PC-9 (cell line): ENCODE measurements around the gene BRF1. TPM values are rescaled to one million over a fixed set of nuclear protein-coding genes. Genes with fewer than 3 reads are reported as not detected.

Source experiments
- BruUV-seq: library from RNA; stranded (reverse); fragments of 400-500 nt; replicated peaks from 2 replicates; lab custom pipeline; 2021; lab: Mats Ljungman, UMichigan
- CTCF ChIA-PET: fragments of 300-600 bp; sonication (Branson Sonifier 250); formaldehyde crosslinking; loops from one replicate; lab custom pipeline; 2022; ENCODE audit warnings: antibody characterized with exemption; lab: Charles Lee
- POLR2A ChIA-PET: fragments of 300-600 bp; sonication (Branson Sonifier 250); formaldehyde crosslinking; loops from one replicate; lab custom pipeline; 2022; ENCODE audit warnings: antibody characterized with exemption; ENCODE audit not compliant: unreplicated experiment; lab: Charles Lee
- DNase-seq, 2 experiments: peaks; one replicate each; pipeline versions ENCODE4 v3.0.0 to v3.0.0-alpha.2; 2015 to 2022; ENCODE audit warnings: mixed read lengths in 1 of 2
- H2AFZ ChIP-seq: fragments of 200-600 bp; sonication (generic); 2 replicates; pipeline ENCODE4 v1.8.1; 2017; ENCODE audit warnings: antibody characterized with exemption
- H3F3A ChIP-seq: fragments of 200-600 bp; sonication (generic); 2 replicates; pipeline ENCODE4 v1.8.1; 2017; ENCODE audit warnings: antibody characterized with exemption, mild to moderate bottlenecking, low read depth; ENCODE audit not compliant: insufficient read depth
- H3K27ac ChIP-seq: fragments of 200-600 bp; sonication (generic); 2 replicates; pipeline ENCODE4 v1.6.1; 2016; ENCODE audit warnings: mixed run types
- H3K27me3 ChIP-seq: fragments of 200-600 bp; sonication (generic); 2 replicates; pipeline ENCODE4 v1.6.1; 2016; ENCODE audit warnings: low read depth, mixed run types; ENCODE audit not compliant: insufficient read depth
- H3K36me3 ChIP-seq: fragments of 200-600 bp; sonication (generic); 2 replicates; pipeline ENCODE4 v1.6.1; 2016; ENCODE audit warnings: low read depth, mixed run types
- H3K4me1 ChIP-seq: fragments of 200-600 bp; sonication (generic); replicated peaks from 2 replicates; pipeline ENCODE4 v1.6.1; 2016; ENCODE audit warnings: mixed run types; ENCODE audit not compliant: insufficient read depth
- H3K4me2 ChIP-seq: fragments of 200-600 bp; sonication (generic); 2 replicates; pipeline ENCODE4 v1.6.1; 2017; ENCODE audit warnings: mixed run types
- H3K4me3 ChIP-seq: fragments of 200-600 bp; sonication (generic); 2 replicates; pipeline ENCODE4 v1.6.1; 2016; ENCODE audit warnings: mixed run types
- H3K79me2 ChIP-seq: fragments of 200-600 bp; sonication (generic); 2 replicates; pipeline ENCODE4 v1.6.1; 2017; ENCODE audit warnings: low read depth, mixed run types
- H3K9me2 ChIP-seq: fragments of 200-600 bp; sonication (generic); 2 replicates; pipeline ENCODE4 v1.8.1; 2017; ENCODE audit warnings: mild to moderate bottlenecking; ENCODE audit not compliant: insufficient read depth
- H3K9me3 ChIP-seq: fragments of 200-600 bp; sonication (generic); 2 replicates; pipeline ENCODE4 v1.8.1; 2016; ENCODE audit warnings: low read depth; ENCODE audit not compliant: insufficient read depth
- H4K20me1 ChIP-seq: fragments of 200-600 bp; sonication (generic); 2 replicates; pipeline ENCODE4 v1.8.1; 2017; ENCODE audit not compliant: insufficient read depth
- EZH2 ChIP-seq: fragments of 200-600 bp; sonication (generic); IDR thresholded peaks from 2 replicates; pipeline ENCODE4 v1.8.0; 2017; ENCODE audit warnings: antibody characterized with exemption, low read depth
- intact Hi-C: fragments of 100-400 bp; cut with micrococcal nuclease; formaldehyde crosslinking; loops from one replicate; pipeline ENCODE4 v1.10.0; 2022; ENCODE audit not compliant: unreplicated experiment
- total RNA-seq: library from RNA; stranded (reverse); gene quantifications from 2 replicates; pipeline ENCODE4 v1.2.3, GENCODE V29; 2021
- TF ChIP-seq, protein P1 (sequence below): fragments of 200-600 bp; sonication (generic); conservative IDR thresholded peaks from 2 replicates; pipeline ENCODE4 v1.6.1; 2017; ENCODE audit warnings: mixed run types, antibody characterized with exemption, mild to moderate bottlenecking, moderate library complexity

BRF1 gene
- total RNA-seq, 1 experiment from 2014 or later = 24.8 TPM

GRCh38 chr14:105340821-105341733 lies 40.3 kb upstream of the BRF1 start:
- H3K27ac ChIP-seq = no peak overlapping the region
- intact Hi-C loops = no loop called here
- H3K4me3 ChIP-seq = no peak overlapping the region
- no peaks in the 10 kb centered on the region for H3K36me3 ChIP-seq
- peaks cover 11% of the 10 kb centered on the region for H4K20me1 ChIP-seq
- BruUV-seq = no TSS peak
- H3K27me3 ChIP-seq = no peaks in the 10 kb centered on the region
- no peak for TF ChIP-seq EZH2
- TF ChIP-seq, protein P1, sequence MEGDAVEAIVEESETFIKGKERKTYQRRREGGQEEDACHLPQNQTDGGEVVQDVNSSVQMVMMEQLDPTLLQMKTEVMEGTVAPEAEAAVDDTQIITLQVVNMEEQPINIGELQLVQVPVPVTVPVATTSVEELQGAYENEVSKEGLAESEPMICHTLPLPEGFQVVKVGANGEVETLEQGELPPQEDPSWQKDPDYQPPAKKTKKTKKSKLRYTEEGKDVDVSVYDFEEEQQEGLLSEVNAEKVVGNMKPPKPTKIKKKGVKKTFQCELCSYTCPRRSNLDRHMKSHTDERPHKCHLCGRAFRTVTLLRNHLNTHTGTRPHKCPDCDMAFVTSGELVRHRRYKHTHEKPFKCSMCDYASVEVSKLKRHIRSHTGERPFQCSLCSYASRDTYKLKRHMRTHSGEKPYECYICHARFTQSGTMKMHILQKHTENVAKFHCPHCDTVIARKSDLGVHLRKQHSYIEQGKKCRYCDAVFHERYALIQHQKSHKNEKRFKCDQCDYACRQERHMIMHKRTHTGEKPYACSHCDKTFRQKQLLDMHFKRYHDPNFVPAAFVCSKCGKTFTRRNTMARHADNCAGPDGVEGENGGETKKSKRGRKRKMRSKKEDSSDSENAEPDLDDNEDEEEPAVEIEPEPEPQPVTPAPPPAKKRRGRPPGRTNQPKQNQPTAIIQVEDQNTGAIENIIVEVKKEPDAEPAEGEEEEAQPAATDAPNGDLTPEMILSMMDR = no peak
- ChIA-PET POLR2A (no interaction called here), CTCF (no interaction called here)
- no peaks in the 10 kb centered on the region for H3K9me2 ChIP-seq
- no peaks in the 10 kb centered on the region for H3K79me2 ChIP-seq
- H3K4me2 ChIP-seq = no peak overlapping the region
- H3F3A ChIP-seq = no peaks in the 10 kb centered on the region; the same call in 1 of the 2 replicates
- no peak for DNase-seq
- H3K9me3 ChIP-seq = no peaks in the 10 kb centered on the region
- H3K4me1 ChIP-seq = no peaks in the 10 kb centered on the region
- H2AFZ ChIP-seq = no peak overlapping the region

- no peaks in the 10 kb centered on the region for H3K27me3 ChIP-seq
- H3K9me2 ChIP-seq = no peaks in the 10 kb centered on the region
- H3K4me3 ChIP-seq = no peak overlapping the region
- BruUV-seq = no TSS peak
- H3F3A ChIP-seq = no peaks in the 10 kb centered on the region
- no peak overlapping the region for H3K4me2 ChIP-seq
- H3K79me2 ChIP-seq = no peaks in the 10 kb centered on the region
- no peak for TF ChIP-seq EZH2
- TF ChIP-seq, protein P1 = no peak
- H3K9me3 ChIP-seq = no peaks in the 10 kb centered on the region
- CTCF ChIA-PET = no interaction called here
- H3K27ac ChIP-seq = no peak overlapping the region
- no peak overlapping the region for H2AFZ ChIP-seq
- H3K4me1 ChIP-seq = no peaks in the 10 kb centered on the region
- DNase-seq = no peak
- H4K20me1 ChIP-seq = peaks cover 12% of the 10 kb centered on the region
- intact Hi-C loops = no loop called here
- H3K36me3 ChIP-seq = no peaks in the 10 kb centered on the region
- POLR2A ChIA-PET = no interaction called here
Observed at GRCh38 chr14:105337966-105338741, 37.4 kb upstream of the BRF1 start.

GRCh38 chr14:105337433-105337832 lies 36.6 kb upstream of the BRF1 start:
- H2AFZ ChIP-seq = no peak overlapping the region
- H3F3A ChIP-seq = no peaks in the 10 kb centered on the region
- TF ChIP-seq EZH2 = no peak
- H3K9me2 ChIP-seq = no peaks in the 10 kb centered on the region
- no TSS peak for BruUV-seq
- H3K79me2 ChIP-seq = no peaks in the 10 kb centered on the region
- H3K9me3 ChIP-seq = no peaks in the 10 kb centered on the region
- H3K4me3 ChIP-seq = no peak overlapping the region
- H3K4me2 ChIP-seq = no peak overlapping the region
- no peaks in the 10 kb centered on the region for H3K36me3 ChIP-seq
- intact Hi-C loops = no loop called here
- H3K4me1 ChIP-seq = no peaks in the 10 kb centered on the region
- DNase-seq = no peak
- peaks cover 14% of the 10 kb centered on the region for H4K20me1 ChIP-seq
- ChIA-PET CTCF (no interaction called here), POLR2A (no interaction called here)
- H3K27me3 ChIP-seq = no peaks in the 10 kb centered on the region
- no peak overlapping the region for H3K27ac ChIP-seq
